ENCODE measurements around the gene ARHGEF11. TPM values are rescaled to one million over a fixed set of nuclear protein-coding genes. Genes with fewer than 3 reads are reported as not detected.

The ARHGEF11 gene
- polyA plus RNA-seq, 1 experiment = 14.8 TPM

- no peak for DNase-seq (ENCODE audit: low read depth, low spot score)
- POLR2A ChIA-PET = no interaction called here
- Histone ChIP-seq H3K4me3 (ENCODE audit: low read depth, low read length) (no peak overlapping the region), H3K27ac (ENCODE audit: low read depth, low read length) (no peak overlapping the region), H3K9me3 (ENCODE audit: control insufficient read depth, insufficient read depth, low read length) (no peaks in the 10 kb centered on the region), H3K27me3 (ENCODE audit: control insufficient read depth, insufficient read depth, low read length) (no peaks in the 10 kb centered on the region)
- CTCF ChIA-PET = no interaction called here
- TF ChIP-seq CTCF (IDR thresholded peaks at IDR 0.05; ENCODE audit: low read depth, low read length) = no peak
Observed at GRCh38 chr1:156944848-156945247, 100.7 kb downstream of the ARHGEF11 start.

GRCh38 chr1:156944268-156944667 is 101.3 kb downstream of the ARHGEF11 start:
- TF ChIP-seq CTCF (IDR thresholded peaks at IDR 0.05; ENCODE audit: low read depth, low read length) = no peak
- POLR2A ChIA-PET = no interaction called here
- Histone ChIP-seq H3K27me3 (ENCODE audit: control insufficient read depth, insufficient read depth, low read length) (no peaks in the 10 kb centered on the region), H3K4me3 (ENCODE audit: low read depth, low read length) (no peak overlapping the region), H3K27ac (ENCODE audit: low read depth, low read length) (no peak overlapping the region), H3K9me3 (ENCODE audit: control insufficient read depth, insufficient read depth, low read length) (no peaks in the 10 kb centered on the region)
- no peak for DNase-seq (ENCODE audit: low read depth, low spot score)
- CTCF ChIA-PET = no interaction called here

GRCh38 chr1:156943756-156944155 is 101.8 kb downstream of the ARHGEF11 start:
- H3K27me3 ChIP-seq (ENCODE audit: control insufficient read depth, insufficient read depth, low read length) = no peaks in the 10 kb centered on the region
- TF ChIP-seq CTCF (IDR thresholded peaks at IDR 0.05; ENCODE audit: low read depth, low read length) = no peak
- no peak overlapping the region for H3K27ac ChIP-seq (ENCODE audit: low read depth, low read length)
- H3K9me3 ChIP-seq (ENCODE audit: control insufficient read depth, insufficient read depth, low read length) = no peaks in the 10 kb centered on the region
- POLR2A ChIA-PET = no interaction called here
- no peak for DNase-seq (ENCODE audit: low read depth, low spot score)
- CTCF ChIA-PET = no interaction called here
- H3K4me3 ChIP-seq (ENCODE audit: low read depth, low read length) = no peak overlapping the region

GRCh38 chr1:156942576-156942975 is 103.0 kb downstream of the ARHGEF11 start:
- H3K4me3 ChIP-seq (ENCODE audit: low read depth, low read length) = no peak overlapping the region
- no peak for DNase-seq (ENCODE audit: low read depth, low spot score)
- no peaks in the 10 kb centered on the region for H3K9me3 ChIP-seq (ENCODE audit: control insufficient read depth, insufficient read depth, low read length)
- H3K27ac ChIP-seq (ENCODE audit: low read depth, low read length) = no peak overlapping the region
- ChIA-PET CTCF (interaction anchor here (0.6 to 0.7 kb wide), 2 partner anchors 51 to 132 kb away, joined by 3 read pairs; no protein-coding TSS in a partner anchor), POLR2A (no interaction called here)
- no peaks in the 10 kb centered on the region for H3K27me3 ChIP-seq (ENCODE audit: control insufficient read depth, insufficient read depth, low read length)
- no peak for TF ChIP-seq CTCF (IDR thresholded peaks at IDR 0.05; ENCODE audit: low read depth, low read length)

GRCh38 chr1:156942176-156942575 is 103.4 kb downstream of the ARHGEF11 start:
- POLR2A ChIA-PET = no interaction called here
- no peak for DNase-seq (ENCODE audit: low read depth, low spot score)
- no peak overlapping the region for H3K27ac ChIP-seq (ENCODE audit: low read depth, low read length)
- no peaks in the 10 kb centered on the region for H3K9me3 ChIP-seq (ENCODE audit: control insufficient read depth, insufficient read depth, low read length)
- TF ChIP-seq CTCF (IDR thresholded peaks at IDR 0.05; ENCODE audit: low read depth, low read length) = no peak
- CTCF ChIA-PET = interaction anchor here (0.6 to 0.7 kb wide), 2 partner anchors 51 to 132 kb away, joined by 3 read pairs; no protein-coding TSS in a partner anchor
- no peak overlapping the region for H3K4me3 ChIP-seq (ENCODE audit: low read depth, low read length)
- no peaks in the 10 kb centered on the region for H3K27me3 ChIP-seq (ENCODE audit: control insufficient read depth, insufficient read depth, low read length)
